D341Med (cell line): Measurements from ENCODE around the gene HSPB7.

Source experiments
- DNase-seq: peaks from one replicate; pipeline ENCODE4 v3.0.0; 2012; ENCODE audit warnings: low spot score

The HSPB7 gene

DNA sequence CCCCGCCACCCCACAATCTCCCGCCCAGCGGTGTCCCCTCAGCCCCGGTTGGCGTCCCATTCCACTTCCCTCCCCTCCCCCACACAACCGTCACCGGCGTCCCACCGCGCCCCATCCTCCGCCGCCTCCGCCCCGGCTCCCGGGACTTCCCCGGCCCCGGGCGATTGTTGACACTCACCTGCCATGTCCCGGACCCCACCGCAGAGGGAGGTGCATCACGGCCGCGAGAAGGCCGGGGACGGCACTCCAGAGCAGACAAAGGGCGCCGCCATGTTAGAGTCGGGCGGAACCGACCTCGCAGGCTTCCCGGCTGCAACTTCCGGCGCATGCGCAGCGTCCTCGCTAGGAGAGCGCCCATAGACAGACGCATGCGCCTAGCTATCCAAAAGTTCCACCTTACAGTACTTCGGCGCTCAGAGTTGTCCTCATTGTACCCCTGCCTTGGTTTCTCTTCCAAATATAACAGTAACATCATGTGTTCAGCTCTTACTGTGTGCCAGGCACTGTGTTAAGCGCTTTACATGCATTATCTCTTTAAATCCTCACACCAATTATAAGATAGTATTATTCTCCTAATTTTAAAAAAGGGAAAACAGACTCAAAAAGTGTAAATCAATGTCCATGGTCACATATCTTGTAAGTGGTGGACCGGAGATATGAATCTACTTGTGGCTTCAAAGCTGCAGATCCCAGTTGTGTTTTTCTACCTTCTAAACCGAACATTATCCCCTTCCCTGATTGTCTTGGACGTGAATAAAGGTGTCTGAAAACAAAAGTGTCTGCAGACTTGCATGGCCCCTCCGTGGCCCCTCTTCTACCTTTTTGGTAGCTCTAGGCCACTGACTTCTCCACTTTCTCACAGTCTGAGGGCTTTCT is 41.8 kb downstream of the HSPB7 start, which contains the start of gene ZBTB17:
ZBTB17 (minus strand) TSS at position 297 of the 876 bp plus-strand sequence. CDS start 27,606 bp downstream, outside the sequence.
- DNase-seq: peak; percentile 95

DNA sequence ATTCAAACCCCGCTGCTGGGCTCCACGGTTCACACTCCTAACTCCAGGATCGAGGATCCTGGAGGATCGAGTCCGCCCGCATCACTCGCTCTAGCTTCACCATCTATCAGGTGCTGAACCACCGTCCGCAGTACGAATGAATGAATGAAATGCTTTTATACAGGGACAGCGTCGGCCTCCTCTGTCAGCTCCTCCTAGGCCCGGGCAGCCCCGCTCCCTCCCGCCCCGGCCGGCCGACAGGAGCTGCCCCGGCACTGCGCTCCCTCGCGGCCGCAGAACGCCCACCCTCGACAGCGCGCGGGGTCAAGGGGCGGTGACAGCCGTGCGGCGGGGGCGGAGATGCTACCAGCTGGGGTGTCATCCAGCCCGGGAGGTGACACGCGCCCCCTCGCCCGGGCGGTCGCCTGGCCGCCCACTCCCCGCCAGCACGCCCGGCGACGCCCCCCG is 42.5 kb downstream of the HSPB7 start:
- DNase-seq: peak; percentile 84

DNA sequence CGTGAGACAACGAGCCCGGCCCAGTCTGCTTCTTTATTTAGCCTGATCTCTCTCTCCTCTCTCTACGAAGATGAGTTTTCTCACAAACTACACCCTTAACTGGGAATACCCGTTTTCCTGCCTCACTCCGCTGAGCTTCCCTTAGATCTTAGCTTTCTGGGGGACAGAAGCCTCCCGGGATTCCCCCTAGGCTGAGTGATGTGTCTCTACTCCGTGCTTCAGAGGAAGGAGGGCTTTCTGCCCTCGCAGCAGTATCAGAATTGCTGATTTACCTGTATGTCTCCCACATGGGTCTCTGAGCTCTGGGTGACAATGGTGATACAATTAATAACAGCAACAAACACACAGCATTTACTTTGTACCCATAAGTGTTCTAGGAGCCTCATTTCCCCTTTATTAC is 43.0 kb downstream of the HSPB7 start:
- DNase-seq: no peak

DNA sequence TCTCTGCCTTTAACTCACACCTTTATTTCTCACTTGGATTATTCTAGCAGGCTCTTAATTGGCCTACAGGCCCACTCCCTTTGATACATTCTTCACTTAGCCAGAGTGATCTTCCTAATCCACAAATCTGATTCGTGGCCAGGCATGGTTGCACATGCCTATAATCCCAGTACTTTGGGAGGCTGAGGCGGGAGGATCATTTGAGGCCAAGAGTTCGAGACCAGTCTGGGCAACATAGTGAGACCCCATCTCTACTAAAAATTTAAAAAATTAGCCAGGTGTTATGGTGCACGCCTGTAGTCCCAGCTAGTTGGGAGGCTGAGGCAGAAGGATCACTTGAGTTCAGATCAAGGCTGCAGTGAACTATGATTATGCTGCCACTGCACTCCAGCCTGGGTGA is 44.1 kb downstream of the HSPB7 start:
- no peak for DNase-seq

DNA sequence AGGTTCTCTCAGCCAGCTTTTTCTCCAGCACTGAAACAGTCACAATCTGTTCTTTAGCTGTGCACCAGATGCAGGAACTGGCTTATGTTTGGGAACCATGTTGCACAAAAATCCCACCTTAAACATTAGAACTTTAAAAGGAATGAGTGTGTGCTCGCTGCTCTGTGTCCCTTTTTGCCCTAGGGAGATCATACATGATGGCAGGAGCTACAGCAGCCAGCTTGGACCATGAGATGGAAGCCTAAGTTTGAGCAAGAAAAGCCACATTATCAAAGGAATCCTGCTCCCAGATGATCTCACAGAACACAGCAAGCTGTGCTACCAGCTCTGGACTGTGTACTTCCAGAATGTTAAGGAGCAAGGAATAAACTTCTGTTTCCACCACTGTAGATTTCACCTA is 45.4 kb downstream of the HSPB7 start:
- no peak for DNase-seq

DNA sequence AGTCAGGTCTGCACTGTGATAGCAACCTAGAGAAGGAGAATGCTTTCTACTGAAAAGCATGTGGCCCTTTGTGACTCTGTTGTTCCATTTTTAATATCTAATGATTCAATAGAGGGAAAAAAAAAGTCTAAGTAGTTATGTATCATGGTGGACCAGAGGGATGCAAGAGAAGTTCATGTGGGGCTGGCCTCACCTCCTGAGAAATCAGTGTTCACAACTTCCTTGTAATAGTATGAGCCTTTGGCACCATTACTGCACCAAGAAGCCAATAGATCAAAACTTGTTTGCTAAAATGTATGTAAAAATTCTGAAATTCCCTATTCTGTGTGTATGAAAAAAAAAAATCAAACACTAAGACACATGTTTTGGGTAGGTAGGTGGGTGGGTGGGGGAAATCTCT is 46.9 kb downstream of the HSPB7 start:
- no peak for DNase-seq

DNA sequence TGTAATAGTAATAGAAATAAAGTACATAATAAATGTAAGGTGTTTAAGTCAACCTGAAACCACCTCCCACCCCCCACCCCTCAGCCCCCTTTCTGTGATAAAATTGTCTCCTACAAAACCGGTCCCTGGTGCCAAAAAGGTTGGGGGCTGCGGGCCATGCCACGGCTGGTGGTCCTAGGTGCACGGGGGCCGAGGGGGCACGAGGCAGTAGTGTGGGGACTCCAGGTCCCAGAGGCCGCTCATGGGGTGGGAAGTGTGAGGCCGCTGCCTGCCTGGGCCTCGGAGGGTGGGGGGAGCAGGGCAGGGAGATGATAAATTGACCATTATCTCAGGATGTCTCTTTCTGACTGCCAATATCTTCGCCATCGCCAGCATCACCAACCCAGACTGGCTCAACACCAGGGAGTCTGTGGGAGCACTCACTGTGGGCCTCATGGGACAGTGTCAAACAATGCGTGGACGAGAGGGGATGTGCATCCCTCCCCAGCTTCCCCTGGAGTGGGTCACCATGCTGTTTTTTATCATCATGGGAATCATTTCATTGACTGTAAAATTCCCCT is 48.4 kb downstream of the HSPB7 start:
- no peak for DNase-seq

DNA sequence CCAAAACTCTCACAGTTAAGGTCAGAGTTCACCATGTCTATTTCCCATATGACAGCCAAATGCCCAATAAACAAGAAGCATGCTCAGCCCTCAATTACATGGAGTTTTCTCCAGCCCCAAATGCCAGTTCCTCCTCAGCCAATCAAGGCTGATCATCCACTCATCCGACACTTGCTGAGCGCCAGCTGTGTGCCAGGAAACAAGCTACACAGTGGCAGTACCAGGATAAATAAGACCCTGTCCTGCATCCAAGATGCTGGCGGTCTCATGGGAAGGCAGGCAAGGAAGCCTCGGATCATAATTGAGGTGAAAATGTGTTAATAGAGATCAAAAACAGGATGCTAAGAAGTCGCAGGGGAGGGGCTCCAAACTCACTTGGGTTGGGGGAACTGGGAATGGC is 49.7 kb downstream of the HSPB7 start:
- no peak for DNase-seq

DNA sequence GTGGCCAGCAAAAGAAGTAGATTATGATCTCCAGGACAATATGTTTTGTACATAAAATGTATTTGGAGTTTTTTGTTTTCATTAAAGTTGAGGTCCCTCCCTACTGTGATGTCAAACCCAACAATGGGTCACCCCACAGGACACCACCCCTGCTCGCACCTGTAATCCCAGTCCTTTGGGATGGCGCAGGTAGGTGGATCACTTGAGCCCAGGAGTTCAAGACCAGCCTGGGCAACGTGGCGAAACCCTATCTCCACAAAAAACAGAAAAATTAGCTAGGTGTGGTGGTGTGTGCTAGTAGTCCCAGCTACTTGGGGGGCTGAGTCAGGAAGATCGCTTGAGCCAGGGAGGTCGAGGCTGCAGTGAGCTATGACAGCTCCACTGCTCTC is 50.9 kb downstream of the HSPB7 start:
- no peak for DNase-seq

DNA sequence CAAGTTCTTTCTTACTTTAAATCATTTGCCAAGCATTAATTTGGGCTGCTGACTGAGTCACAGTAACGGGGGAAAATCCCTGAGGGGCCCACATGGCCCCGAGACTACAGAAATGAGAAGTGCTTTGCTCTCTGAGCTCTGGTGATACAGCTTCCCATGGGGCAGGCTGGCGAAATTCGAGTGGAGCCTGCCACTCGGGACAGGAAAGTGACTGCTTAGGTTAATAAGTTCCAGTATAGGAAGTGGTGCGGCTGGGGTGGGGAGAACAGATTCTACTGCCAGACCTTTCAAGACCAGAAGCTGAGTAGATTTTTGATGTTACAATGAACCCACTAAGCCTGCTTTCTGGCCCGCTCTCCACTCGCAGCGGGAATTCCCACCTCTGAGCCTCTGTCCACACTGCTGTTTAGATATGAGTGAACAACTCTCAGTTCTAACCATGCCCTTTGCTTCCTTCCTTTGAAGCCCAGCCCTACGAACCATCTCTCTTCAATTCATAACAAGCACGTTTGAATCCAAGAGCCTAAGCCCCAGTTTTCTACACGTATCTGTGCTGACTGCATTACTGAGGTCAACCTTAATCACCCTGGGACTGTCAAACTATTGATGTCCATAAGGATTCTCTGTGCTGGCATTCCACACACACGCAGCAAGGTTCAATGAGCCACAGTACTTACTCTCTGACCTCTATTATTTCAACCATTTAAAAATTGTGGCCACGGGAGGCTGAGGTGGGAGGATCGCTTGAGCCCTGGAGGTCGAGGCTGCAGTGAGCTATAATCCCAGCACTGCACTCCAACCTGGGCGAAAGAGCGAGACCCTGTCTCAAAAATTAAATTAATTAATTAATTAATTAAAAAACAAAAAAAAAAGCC is 51.5 kb downstream of the HSPB7 start:
- DNase-seq: no peak

DNA sequence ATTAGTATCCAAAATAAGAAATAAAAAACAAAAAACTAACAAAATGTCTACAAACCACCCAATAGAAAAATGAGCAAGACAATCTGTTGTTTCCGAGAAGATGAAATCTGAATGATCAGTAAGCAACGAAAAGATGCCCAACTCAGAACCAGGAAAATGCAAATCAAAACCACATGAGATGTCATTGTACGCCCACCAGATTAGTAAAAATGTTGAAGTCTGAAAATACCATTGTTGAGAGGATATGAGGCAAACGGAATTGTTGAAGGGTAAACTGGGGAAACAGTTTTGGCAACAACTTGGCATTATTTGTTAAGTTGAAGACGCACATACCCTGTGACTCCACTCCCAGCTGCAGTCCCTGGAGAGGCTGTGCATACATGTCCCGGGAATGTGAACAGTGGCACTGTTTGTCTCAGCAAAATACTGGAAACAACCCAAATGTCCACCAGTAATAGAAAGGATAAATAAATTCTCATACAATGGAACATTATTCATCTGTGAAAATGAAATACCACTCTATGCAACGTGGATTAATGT is 52.5 kb downstream of the HSPB7 start:
- no peak for DNase-seq
